Measurements from ENCODE around the gene ATP2A3.
"Not testable (repeated sequence)": the region's sequence is repeated elsewhere in the genome, so short reads cannot be mapped to it uniquely, and the experiment has no call there.

The ATP2A3 gene

DNA sequence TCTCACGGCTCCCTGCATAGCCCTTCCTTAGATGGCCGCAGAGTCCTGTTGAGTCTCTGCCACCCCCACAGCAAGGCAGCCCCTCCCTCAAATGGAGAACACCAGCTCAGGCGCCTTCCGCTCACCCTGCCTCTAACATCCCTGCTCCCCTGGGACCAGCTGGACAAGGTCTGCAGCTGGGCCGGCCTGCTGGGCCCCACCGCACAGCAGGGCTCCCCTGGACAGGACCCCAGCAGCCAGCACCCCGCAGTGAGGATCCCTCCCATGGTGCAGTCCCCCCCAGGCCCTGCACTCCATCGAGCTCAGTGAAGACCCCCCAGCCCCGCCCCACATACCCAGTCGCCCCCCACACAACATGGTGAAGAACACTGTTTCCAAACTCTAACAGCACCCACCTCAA, 10.2 kb downstream of the ATP2A3 start:
- DNase-seq = no peak

GRCh38 chr17:3953542-3953941, 10.7 kb downstream of the ATP2A3 start:
- no peak for DNase-seq

- DNase-seq = no peak
Measured at GRCh38 chr17:3952186-3952585, 12.1 kb downstream of the ATP2A3 start.

- DNase-seq = no peak
Measured at GRCh38 chr17:3951420-3951819, 12.8 kb downstream of the ATP2A3 start.

DNA sequence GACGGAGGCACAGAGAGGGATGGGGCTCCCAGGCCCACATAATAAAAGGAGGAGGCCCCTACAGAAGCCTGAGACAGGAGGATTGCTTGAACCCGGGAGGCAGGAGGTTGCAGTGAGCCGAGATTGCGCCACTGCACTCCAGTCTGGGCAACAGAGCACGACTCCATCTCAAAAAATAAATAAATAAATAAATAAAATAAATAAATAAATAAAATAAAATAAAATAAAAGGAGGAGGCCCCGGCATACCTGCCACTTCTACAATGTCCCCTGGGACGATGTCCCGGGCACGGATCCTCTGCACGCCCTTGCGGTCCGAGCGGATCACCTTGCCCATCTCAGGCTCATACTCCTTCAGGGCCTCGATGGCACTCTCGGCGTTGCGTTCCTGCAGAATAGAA, 13.2 kb downstream of the ATP2A3 start:
- DNase-seq = no peak

GRCh38 chr17:3950584-3950983, 13.7 kb downstream of the ATP2A3 start:
- DNase-seq = no peak

DNA sequence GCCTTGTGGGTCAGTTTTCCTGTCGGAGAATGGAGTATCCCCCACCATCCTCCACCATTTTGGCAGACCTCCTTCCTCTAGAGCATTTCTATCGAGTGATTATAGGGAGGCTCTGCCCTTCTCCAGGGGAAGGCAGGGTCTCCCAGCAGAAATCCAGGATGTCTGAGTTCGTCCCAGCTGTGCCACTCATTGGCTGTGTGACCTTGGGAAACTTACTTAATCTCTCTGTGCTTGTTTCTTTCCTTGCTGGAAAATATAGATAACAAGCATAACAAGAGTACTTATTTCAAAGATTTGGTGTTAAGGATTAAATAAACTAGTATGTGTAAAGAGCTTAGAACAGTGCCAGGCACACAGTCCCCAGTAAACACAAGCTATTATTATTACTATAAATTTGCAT, 14.8 kb downstream of the ATP2A3 start:
- no peak for DNase-seq

DNA sequence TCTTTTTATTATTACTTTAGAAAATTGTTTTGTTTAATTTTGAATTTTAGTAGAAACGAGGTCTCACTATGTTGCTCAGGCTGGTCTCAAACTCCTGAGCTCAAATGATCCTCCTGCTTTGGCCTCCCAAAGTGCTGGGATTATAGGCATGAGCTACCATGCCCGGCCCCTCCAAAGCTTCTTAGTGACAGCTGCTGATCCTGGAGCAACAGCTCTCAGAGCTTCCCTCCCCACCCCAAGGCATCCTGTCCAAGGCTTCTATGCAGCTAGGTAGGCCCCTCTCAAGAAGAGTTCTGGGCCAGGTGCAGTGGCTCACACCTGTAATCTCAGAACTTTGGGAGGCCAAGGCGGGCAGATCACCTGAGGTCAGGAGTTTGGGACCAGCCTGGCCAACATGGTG, 15.7 kb downstream of the ATP2A3 start:
- not testable (repeated sequence) for DNase-seq

DNA sequence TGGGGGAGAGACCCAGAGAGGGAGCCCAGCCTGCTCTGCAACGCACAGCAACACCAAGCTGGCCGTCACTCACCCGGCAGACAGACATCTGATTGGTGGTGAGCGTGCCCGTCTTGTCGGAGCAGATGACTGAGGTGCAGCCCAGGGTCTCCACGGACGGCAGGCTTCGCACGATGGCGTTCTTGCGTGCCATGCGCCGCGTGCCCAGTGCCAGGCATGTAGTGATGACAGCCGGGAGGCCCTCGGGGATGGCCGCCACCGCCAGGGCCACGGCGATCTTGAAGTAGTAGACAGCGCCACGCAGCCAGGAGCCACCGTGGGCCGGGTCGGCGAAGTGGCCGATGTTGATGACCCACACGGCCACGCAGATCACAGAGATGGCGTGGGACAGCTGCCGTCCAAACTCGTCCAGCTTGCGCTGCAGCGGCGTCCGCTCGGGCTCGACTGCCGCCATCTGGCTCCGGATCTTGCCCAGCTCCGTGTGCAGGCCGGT, 16.9 kb downstream of the ATP2A3 start:
- no peak for DNase-seq

- DNase-seq = no peak
Measured at GRCh38 chr17:3946711-3947235, 17.5 kb downstream of the ATP2A3 start.

DNA sequence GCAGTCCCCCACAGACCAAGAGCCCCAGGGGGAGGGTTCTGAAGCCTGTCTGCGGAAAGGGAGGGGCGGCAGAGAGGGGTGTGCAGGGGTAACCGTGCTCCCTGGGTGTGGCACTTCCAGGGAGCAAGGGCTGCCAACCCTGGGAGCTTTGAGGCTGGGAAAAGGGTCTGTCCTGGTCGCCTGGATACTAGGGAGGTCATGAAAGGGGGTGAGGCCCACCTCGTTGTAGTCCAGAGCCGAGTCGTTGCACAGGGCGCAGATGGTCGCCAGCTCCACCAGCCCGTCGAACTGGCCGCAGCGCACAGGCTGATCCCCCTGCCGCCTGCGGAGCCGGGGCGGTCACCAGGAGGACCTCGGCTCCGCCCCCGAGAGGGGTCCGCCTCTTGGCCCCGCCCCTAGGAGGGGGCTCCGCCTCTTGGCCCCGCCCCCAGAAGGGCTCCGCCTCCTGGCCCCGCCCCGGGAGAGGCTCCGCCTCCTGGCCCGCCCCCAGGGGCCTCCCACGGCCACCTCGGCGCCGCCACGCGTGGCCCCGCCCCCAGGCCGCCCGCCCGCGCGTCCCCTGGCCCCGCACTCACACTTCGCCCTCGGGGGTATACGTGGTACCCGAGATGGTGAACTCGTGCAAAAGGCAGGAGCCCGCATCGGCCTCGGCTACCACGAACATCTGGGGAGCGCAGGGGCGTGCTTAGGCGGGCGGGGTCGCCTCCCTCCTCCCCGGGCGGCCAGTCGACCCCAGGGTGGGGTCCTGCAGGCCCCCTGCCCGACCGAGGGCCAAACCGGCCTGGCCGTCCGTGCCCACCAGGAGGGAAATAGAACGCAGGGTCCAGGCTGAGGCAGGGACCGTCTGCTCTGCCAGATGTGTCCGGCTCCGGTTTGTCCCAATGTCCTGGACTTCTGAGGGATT, 19.5 kb downstream of the ATP2A3 start:
- DNase-seq = no peak

DNA sequence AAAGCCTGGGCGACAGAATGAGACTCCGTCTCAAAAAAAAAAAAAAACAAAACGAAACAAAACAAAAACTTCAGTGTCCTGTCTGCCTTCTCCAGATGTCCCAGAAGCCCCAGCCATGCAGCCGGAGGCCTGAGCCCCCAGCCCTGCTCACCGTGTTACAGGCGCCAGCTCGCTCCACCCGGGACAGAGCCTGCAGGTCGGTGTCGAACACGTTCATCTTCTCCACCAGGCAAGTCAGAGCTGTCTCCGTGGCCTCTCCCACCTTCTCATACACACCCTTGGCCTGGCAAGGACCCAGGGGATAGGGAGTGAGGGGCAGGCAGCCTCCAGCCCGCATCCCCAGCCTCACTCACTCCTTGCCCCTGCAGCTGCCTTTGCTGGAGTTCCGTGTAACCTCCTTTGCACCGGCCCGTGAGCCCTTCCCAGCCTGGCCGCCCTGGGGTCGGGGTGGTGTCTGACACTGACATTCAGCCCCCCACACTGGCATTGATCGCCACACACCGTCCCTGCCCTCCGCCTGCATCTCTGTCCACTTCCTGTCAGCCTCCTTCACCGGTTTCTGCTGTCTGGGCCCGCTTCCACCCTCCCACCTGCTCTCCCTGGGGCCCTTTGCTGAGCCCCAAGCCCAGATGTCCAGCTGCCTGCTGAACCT, 20.9 kb downstream of the ATP2A3 start:
- no peak for DNase-seq

DNA sequence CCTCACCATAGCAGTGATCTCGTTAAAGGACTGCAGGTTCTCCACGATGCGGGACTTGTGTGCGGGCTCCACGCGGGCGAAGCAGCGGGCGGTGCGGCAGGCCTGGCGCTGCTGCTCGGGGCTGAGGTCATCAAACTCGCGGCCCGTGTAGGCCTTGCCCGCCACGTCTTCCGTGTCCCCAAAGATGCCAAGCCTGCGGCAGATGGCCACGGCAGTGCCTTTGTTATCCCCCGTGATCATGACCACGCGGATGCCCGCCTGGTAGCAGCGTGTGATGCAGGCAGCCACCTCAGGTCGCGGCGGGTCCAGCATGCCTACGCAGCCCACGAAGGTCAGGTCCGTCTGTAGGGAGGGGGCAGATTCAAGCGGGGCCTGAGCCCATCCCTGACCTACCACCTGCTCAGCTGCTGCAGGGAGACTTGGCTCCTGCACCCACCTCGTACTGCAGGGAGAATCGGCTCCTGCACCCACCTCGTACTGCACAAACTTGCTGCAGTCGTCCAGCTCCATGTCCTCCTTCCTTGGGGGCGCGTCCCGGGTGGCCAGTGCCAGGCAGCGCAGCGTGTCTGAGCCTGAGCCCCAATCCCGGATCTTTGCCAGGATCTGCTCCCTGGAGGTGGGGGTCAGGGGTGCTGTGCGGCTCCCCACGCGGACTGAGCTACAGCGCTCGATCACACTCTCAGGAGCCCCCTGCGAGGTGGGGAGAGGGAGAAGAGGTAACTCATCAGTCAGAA, 23.1 kb downstream of the ATP2A3 start:
- DNase-seq = no peak

GRCh38 chr17:3937359-3937758, 26.9 kb downstream of the ATP2A3 start:
- DNase-seq = no peak

DNA sequence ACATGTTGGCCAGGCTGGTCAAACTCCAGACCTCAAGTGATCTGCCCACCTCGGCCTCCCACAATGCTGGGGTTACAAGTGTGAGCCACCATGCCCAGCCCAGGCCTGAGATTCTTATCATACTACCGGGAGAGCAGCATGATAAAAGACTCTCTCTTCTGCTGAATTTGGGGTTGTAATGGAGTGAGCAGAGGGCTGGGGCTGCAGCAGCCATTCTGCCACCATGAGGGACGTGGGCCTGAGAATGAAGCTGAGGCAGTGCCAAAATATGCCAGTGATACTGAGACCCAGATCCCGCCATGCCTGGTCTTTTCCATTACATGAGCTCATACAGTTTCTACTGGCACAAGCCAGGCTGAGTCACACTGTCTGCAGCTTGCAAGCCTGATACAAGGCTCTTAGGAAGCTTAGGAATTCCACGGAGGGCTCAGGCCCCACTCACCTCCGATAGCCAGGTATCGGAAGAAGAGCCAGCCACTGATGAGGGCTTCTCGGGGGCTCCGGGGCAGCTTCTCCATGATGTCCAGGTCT, 28.3 kb downstream of the ATP2A3 start:
- DNase-seq = no peak

DNA sequence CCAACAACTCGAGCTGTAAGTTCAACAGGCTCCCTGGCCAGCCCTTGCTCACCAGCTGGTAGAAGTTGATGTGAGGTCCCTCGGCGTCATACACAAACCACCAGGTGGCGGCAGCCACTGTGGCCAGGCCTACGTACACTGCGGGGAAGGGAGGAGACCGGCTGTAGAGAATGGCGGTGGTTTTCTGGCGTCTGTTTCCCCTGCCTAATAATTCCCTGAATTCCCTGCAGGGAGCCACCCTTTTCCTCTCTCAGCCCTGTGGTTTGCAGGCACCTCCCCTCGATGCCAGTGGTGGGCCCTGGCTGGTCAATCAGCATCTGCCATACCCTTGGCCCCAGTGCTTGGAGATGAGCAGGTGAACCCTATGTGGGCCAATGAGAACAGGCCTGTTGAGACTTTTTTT, 29.1 kb downstream of the ATP2A3 start:
- DNase-seq = no peak

DNA sequence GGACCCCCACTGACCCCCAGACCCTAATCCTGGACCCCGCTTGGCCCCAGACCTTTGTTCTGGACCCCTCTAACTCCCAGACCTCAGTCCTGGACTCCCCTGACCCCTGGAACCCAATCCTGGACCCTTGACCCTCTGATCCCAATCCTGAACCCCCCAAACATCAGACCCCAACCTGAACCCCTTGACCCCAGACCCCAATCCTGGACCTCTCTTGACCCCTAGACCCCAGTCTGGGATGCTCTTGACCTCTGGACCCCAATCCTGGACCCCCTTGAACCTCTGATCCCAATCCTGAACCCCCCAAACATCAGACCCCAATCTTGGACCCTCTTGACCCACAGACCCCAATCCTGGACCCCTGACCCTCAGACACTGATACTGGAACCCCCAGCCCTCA, 34.5 kb downstream of the ATP2A3 start:
- DNase-seq = no peak

- DNase-seq = no peak
Measured at GRCh38 chr17:3929181-3929580, 35.1 kb downstream of the ATP2A3 start.

DNA sequence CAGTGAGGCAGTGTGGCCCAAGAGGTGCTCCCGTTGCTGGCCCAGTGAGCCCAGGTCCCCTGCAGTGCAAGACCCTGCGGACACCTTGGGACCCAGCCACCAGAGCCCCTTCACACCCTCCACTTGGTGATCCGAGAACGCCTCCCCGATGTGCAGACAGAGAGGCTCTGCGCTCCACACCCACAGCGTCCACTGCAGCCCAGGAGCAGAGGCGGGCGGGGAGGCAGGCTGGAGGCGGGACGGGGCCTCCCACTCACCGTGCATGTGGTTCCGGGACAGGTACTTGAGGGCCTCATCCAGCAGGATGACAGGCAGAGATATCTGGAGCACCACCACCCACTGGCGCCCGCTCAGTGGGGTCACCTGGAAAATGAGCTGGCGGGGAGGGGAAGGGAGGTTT, 35.8 kb downstream of the ATP2A3 start:
- no peak for DNase-seq

DNA sequence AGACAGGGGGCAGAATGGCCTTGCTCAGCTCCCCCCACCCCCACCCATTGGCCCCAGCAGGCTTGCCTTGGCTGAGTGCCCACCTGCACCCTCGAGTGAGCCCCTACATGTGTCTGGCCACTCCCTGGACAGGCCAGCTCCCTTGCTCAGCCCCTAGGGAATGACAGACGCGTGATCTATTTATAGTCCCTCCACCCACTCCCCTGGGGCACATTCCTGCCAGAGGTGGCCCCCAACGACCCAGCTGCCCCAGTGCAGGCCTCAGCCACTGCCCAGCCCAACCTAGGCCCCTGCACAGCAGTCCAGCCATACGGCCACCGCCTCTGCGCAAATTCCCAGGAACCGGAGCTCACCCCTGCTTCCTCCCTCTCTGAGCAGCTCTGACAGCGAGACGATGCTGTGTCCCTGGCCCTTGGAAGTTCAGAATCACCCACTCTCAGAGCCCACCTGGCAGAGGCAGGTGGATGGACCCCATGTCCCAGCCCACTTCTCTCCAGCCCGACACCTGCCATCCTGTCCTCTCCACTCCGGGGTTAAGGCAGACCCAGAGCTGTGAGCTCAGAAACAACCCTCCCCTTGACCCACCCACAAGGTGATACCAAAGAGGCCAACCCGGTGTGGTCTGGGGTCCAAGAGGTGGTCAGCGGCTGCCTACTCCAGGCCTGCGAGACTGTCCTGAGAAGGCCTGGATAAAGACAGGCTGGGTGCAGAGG, 36.5 kb downstream of the ATP2A3 start:
- DNase-seq = no peak

DNA sequence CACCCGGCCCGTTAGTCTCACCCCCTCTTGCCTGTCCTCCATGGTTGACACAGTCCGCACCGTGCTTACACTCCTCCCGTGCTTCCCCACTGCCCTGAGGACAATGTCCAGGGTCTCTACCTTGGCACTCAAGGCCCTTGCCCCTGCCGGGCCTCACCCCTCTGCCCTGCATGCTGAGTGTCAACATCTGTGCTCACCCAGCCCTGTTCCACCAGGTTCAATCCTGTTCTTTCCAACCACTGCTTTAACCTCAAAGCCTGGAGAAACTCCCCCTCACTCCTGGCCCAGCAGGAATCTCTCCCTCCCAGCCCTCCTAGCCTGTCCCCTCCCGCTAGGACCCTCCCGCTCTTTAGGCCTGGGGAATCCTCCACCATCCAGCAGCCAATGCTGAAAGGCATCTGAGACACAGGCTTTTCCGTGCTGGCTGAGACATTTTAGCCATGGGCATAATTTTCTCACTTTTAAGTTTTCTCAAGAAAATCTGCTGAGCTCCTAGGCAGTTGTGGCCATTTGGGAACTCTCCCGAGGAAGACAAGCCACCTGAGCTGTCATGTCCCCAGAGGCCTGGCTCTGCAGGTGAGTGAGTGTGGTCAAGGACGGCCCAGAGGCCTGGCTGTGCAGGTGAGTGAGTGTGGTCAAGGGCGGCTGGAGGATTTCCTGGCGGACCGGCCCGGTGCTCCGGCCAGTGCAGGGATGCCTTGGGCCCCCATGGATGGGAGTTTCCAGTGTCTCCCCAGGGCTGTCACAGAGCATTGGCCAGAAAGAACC, 37.2 kb downstream of the ATP2A3 start:
- no peak for DNase-seq
